Cerebellar cortex (tissue), 1 donor: Measurements from ENCODE around the gene CHMP1A.
A peak's percentile ranks its signal among the peaks of the same experiment; 100 is the strongest.
"Not testable (repeated sequence)": the region's sequence is repeated elsewhere in the genome, so short reads cannot be mapped to it uniquely, and the experiment has no call there.

Experiments used
- DNase-seq: peaks from one replicate; pipeline ENCODE4 v3.0.0-alpha.2; 2015; ENCODE audit warnings: low spot score

The CHMP1A gene

GRCh38 chr16:89691986-89692569 lies 34.6 kb upstream of the CHMP1A start:
- no peak for DNase-seq

GRCh38 chr16:89691231-89691985 lies 33.9 kb upstream of the CHMP1A start:
- no peak for DNase-seq

GRCh38 chr16:89690392-89690901 lies 32.9 kb upstream of the CHMP1A start:
- no peak for DNase-seq

- DNase-seq: not testable (repeated sequence)
Measured at GRCh38 chr16:89689621-89690020, 32.1 kb upstream of the CHMP1A start.

DNA sequence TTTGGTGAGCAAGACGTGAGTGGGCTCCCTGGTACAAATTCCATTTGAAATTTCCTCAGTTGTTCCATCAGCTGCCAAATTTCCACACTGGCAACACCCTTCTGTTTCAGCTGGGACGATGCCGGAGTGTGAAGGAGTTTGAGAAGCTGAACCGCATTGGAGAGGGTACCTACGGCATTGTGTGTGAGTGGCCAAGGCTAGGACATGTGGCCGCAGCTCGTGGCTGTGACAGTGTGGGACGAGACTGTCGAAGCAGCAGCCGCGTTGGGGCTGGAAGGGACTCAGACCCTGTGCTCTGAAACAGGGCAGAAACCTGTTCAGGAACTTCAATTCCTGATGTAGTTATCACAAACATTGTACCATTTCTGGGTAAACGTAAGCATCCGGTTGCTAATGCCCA lies 31.6 kb upstream of the CHMP1A start:
- DNase-seq: no peak

- DNase-seq: no peak
Measured at GRCh38 chr16:89688395-89688794, 30.9 kb upstream of the CHMP1A start.

DNA sequence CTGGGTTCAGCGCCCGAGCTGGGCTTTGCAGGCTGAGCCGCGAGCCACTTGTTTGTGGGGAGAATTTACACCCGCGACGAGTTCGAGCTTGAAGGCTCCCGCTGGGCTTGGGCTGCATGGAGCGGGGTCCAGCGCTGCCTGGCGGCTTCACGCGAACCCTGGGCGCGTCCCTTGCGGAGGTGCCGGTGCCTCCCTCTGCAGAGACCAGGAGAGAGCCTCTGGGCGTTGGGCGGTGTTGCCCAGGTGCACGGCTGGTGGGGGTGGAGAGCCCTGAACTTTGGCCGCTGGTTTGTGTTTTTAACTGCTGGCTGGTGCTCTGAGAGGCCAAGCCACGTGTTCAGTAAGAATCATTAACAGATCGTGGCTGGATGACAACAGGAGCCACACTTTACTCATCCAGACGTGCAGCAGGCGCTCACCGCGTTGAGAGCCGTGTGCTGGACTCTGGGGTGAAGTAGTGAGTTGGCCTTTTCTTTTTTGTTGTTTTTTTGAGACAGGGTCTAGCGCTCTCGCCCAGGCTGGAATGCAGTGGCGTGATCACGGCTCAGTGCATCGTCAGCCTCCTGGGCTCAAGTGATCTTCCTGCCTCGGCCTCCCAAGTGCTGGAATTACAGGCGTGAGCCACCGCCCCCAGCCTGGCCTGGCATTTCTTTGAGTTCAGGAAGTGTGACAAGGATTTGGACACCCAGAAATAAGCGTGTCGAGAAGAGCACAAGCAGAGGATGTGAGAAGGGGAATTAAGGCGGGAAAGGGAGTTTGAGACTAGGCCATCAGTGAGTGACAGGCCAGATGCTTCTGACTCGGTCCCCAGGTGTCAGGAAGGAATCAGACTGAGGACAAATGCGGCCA lies 29.8 kb upstream of the CHMP1A start:
- no peak for DNase-seq

DNA sequence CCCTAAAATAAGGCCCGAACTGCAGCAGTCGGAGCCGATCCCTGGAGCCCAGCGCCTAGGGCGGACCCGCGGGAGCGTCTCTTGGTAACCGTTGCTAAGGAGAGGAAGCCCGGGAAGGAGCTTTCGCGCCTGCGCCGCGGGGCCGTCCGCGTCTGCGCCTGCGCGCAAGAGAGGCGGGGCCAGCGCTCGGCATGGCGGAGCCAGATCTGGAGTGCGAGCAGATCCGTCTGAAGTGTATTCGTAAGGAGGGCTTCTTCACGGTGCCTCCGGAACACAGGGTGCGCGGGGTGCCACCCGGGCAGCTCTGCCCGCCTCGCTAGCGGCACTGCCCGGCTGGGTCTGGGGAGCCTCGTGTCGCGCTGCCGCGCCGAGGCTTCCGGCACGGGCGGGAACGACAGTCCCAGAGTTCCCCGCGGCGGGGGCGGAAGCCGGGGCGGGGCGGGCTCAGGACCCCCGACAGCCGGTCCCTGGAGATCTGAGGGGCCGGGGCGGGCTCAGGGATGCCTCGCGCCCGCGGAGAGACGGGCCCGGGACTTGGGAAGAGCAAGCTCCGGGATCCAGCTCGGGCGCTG lies 29.1 kb upstream of the CHMP1A start, which contains the start of gene CDK10:
TSS of gene CDK10 (plus strand) at position 170 of the 572 bp plus-strand sequence. CDS start at position 192, 22 bp downstream.
- peak; percentile 85 for DNase-seq

- no peak for DNase-seq
Measured at GRCh38 chr16:89685916-89686315, 28.4 kb upstream of the CHMP1A start.

DNA sequence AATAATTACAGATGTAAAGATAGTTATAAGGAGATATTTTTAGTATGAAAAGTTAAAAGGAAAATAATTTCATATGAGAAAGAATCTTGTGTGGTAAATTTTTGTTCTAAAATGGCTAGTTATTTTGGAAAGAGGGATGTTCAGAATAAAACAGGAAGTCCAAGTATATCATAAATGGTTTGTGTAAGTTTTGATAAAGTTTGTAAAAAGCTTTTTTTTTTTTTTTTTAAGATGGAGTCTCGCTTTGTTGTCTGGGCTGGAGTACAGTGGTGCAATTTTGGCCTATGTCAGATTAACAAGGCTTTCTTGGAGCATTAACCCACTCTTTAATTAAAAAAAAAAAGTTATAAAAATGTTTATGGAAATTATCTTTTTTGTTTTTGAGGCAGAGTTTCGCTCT lies 20.8 kb upstream of the CHMP1A start:
- DNase-seq: no peak

GRCh38 chr16:89672177-89672941 lies 14.9 kb upstream of the CHMP1A start:
- no peak for DNase-seq

DNA sequence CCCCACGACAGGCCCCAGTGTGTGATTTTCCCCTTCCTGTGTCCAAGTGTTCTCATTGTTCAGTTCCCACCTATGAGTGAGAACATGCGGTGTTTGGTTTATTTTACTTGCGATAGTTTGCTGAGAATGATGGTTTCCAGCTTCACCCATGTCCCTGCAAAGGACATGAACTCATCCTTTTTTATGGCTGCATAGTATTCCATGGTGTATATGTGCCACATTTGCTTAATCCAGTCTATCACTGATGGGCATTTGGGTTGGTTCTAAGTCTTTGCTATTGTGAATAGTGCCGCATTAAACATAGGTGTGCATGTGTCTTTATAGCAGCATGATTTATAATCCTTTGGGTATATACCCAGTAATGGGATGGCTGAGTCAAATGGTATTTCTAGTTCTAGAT lies 14.1 kb upstream of the CHMP1A start:
- not testable (repeated sequence) for DNase-seq

DNA sequence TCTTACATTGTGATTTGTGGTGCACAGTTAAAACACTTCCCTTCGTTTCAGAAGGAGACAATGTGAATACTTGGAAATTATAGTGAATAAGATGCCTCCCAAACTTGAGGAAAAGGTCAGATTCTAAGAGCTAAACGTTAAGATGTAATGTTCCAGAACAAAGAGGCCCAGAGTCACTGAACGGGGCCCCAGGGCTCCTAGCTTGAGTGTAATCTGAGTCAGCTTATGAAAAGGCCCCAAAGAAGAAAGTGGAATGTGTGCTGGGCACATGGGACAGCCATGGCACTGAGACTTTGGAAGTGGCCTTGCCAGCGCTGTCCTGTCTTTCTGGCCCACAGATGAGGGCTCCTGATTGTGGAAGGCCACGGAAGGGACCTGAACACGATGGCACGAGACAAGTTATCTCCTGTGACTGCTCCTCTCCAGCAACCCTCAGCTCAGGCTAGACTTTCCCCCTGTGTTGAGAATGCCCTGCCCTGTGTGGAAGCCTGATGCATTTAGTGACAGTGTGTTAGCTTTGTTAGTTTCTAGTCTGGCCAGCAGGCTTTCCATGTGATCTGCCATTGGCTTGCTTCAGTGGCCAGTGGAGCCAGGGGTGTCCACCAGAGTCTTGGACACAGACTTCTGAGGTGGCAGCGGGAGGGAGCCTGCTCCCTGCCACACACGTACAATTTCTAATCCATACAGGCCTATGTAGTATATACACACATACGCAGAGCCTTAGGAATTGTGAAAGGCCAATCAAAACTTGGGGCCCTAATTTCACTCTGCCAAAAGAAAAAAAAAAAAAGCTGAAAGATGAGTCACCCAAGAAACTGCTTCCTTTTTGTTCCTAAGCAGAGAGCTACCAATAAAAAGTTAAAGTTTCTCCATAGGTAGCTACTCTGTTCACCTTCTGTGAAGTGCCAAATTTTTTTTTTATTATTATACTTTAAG lies 13.3 kb upstream of the CHMP1A start:
- no peak for DNase-seq

DNA sequence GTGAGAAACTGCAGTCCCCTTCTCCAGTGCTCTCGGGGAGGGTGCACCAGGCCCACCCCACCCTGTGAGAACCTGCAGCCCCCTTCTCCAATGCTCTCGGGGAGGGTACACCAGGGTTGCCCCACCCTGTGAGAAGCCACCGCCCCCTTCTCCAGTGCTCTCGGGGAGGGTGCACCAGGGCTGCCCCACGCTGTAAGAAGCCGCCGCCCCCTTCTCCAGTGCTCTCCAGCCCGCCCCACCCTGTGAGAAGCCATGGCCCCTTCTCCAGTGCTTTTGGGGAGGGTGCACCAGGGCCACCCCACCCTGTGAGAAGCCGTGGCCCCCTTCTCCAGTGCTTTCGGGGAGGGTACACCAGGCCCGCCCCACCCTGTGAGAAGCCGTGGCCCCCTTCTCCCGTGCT lies 12.2 kb upstream of the CHMP1A start:
- no peak for DNase-seq

GRCh38 chr16:89668790-89669158 lies 11.3 kb upstream of the CHMP1A start:
- no peak for DNase-seq

DNA sequence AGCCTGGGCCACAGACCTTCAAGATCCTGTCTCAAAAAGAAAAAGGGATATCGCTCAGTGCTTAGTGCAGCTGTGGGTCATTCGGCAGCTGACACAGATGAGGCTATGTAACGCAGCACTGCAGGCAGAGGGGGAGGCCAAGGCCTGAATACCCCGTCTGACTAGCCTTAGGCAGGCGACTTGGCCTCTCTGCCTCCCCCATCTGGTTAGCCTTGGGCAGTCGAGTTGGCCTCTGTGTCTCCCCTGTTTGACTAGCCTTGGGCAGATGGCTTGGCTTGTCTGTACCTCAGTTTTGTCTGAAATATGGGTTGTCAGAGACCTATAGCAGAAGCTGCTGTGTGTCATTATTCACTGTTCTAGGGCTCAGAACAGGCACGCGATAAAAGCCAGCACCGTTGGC lies 10.1 kb upstream of the CHMP1A start:
- DNase-seq: no peak

DNA sequence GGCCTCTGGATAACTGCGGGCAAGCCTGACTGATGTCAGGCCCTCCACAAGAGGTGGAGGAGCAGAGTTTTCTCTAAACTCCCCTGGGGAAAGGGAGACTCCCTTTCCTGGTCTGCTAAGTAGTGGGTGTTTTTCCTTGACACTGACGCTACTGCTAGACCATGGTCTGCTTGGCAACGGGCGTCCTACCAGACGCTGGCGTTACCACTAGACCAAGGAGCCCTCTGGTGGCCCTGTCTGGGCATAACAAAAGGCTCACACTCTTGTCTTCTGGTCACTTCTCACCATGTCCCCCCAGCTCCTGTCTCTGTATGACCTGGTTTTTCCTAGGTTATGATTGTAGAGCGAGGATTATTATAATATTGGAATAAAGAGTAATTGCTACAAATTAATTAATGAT lies 9.5 kb upstream of the CHMP1A start:
- DNase-seq: peak; percentile 47

- not testable (repeated sequence) for DNase-seq
Measured at GRCh38 chr16:89664238-89664637, 6.7 kb upstream of the CHMP1A start.

GRCh38 chr16:89661215-89661614 lies 3.7 kb upstream of the CHMP1A start:
- DNase-seq: no peak

DNA sequence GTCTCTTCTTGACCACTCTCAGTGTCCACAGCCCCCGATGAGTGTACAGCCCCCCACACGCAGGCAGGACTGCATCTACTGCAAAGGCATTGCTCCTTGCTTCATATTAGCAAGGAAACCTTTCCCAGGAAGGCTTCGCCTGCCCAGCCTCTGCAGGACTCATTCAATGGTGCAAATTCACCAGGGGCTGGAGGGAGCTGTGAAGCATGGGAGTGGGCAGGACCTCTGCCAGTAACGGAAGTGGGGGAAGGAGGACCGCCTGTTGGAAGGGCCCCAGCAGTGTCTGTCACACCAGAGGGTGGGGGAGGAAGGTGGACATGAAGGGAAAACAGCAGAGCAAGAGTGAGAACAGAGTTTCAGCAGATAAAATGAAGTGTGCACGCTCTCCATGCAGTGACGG lies 2.6 kb upstream of the CHMP1A start:
- no peak for DNase-seq
